Duodenal mucosa (tissue), 2 donors: Measurements from ENCODE around the gene CAMK2G.
A peak's percentile ranks its signal among the peaks of the same experiment; 100 is the strongest.
"Not testable (repeated sequence)": the region's sequence is repeated elsewhere in the genome, so short reads cannot be mapped to it uniquely, and the experiment has no call there.

ENCODE experiments used
- H3K27ac ChIP-seq: one replicate; pipeline ENCODE4 v1.7.0; 2013; ENCODE audit warnings: low read depth, low read length
- H3K27me3 ChIP-seq, 2 donors: one replicate each; pipeline ENCODE4 v1.7.0; 2013; ENCODE audit warnings: low read length in 2 of 2, control low read depth in 1 of 2; ENCODE audit not compliant: insufficient read depth in 2 of 2, control insufficient read depth in 1 of 2
- H3K36me3 ChIP-seq, 2 donors: one replicate each; pipeline ENCODE4 v1.7.0; 2013; ENCODE audit warnings: low read length in 2 of 2, control low read depth in 1 of 2; ENCODE audit not compliant: insufficient read depth in 2 of 2, control insufficient read depth in 1 of 2
- H3K4me1 ChIP-seq, 2 donors: one replicate each; pipeline ENCODE4 v1.7.0; 2013; ENCODE audit warnings: low read length in 2 of 2, control low read depth in 1 of 2; ENCODE audit not compliant: insufficient read depth in 2 of 2, control insufficient read depth in 1 of 2
- H3K4me3 ChIP-seq, 2 donors: one replicate each; pipeline ENCODE4 v1.7.0; 2013; ENCODE audit warnings: low read length in 2 of 2, low read depth in 1 of 2
- H3K9ac ChIP-seq, 2 donors: one replicate each; pipeline ENCODE4 v1.7.0; 2013; ENCODE audit warnings: low read length in 2 of 2, low read depth in 1 of 2
- H3K9me3 ChIP-seq, 2 donors: one replicate each; pipeline ENCODE4 v1.7.0; 2013; ENCODE audit warnings: low read length in 2 of 2, control low read depth in 1 of 2; ENCODE audit not compliant: control insufficient read depth in 1 of 2

Gene CAMK2G

GRCh38 chr10:73796766-73797165 is 77.6 kb downstream of the CAMK2G start:
- H3K36me3 ChIP-seq: peaks cover 68 to 95% of the 10 kb centered on the region in 2 donors
- H3K4me3 ChIP-seq: no peak overlapping the region
- H3K27me3 ChIP-seq: no peaks in the 10 kb centered on the region

GRCh38 chr10:73796035-73796434 is 78.3 kb downstream of the CAMK2G start:
- H3K9ac ChIP-seq, H3K27me3 ChIP-seq, H3K4me1 ChIP-seq, H3K4me3 ChIP-seq, H3K27ac ChIP-seq, H3K9me3 ChIP-seq: not testable (repeated sequence)
- H3K36me3 ChIP-seq: peaks cover 69 to 95% of the 10 kb centered on the region in 2 donors

More at GRCh38 chr10:73796766-73797165, 77.6 kb downstream of the CAMK2G start:
- Histone ChIP-seq H3K4me1 (no peaks in the 10 kb centered on the region), H3K9ac (no peak overlapping the region), H3K9me3 (no peaks in the 10 kb centered on the region), H3K27ac (no peak overlapping the region)

GRCh38 chr10:73795491-73795890 is 78.9 kb downstream of the CAMK2G start:
- H3K27me3 ChIP-seq, H3K4me3 ChIP-seq, H3K9me3 ChIP-seq, H3K4me1 ChIP-seq, H3K27ac ChIP-seq, H3K9ac ChIP-seq: not testable (repeated sequence)
- H3K36me3 ChIP-seq: peaks cover 66 to 96% of the 10 kb centered on the region in 2 donors

GRCh38 chr10:73793456-73793855 is 80.9 kb downstream of the CAMK2G start:
- peaks cover 68 to 95% of the 10 kb centered on the region in 2 donors for H3K36me3 ChIP-seq
- no peak overlapping the region for H3K9ac ChIP-seq
- no peaks in the 10 kb centered on the region for H3K27me3 ChIP-seq
- no peak overlapping the region for H3K4me3 ChIP-seq
- no peak overlapping the region for H3K27ac ChIP-seq
- no peaks in the 10 kb centered on the region for H3K4me1 ChIP-seq
- no peaks in the 10 kb centered on the region for H3K9me3 ChIP-seq

- no peak overlapping the region for H3K27ac ChIP-seq
- peaks cover 4 to 5% of the 10 kb centered on the region in 2 donors for H3K4me1 ChIP-seq
- H3K36me3 ChIP-seq: peaks cover 54 to 79% of the 10 kb centered on the region in 2 donors
Measured at GRCh38 chr10:73791871-73792400, 82.4 kb downstream of the CAMK2G start.

GRCh38 chr10:73790886-73791625 is 83.3 kb downstream of the CAMK2G start:
- H3K27ac ChIP-seq: no peak overlapping the region
- H3K9me3 ChIP-seq: no peaks in the 10 kb centered on the region
- H3K4me1 ChIP-seq: peaks cover 8 to 14% of the 10 kb centered on the region in 2 donors
- H3K9ac ChIP-seq: no peak overlapping the region
- H3K27me3 ChIP-seq: no peaks in the 10 kb centered on the region
- peaks cover 54 to 71% of the 10 kb centered on the region in 2 donors for H3K36me3 ChIP-seq
- no peak overlapping the region for H3K4me3 ChIP-seq

More at GRCh38 chr10:73791871-73792400, 82.4 kb downstream of the CAMK2G start:
- no peak overlapping the region for H3K9ac ChIP-seq
- H3K9me3 ChIP-seq: no peaks in the 10 kb centered on the region
- H3K4me3 ChIP-seq: no peak overlapping the region
- H3K27me3 ChIP-seq: no peaks in the 10 kb centered on the region

GRCh38 chr10:73789659-73790055 is 84.7 kb downstream of the CAMK2G start:
- Histone ChIP-seq H3K27me3 (no peaks in the 10 kb centered on the region), H3K9ac (no peak overlapping the region), H3K36me3 (peaks cover 48 to 61% of the 10 kb centered on the region in 2 donors), H3K27ac (no peak overlapping the region), H3K4me3 (no peak overlapping the region), H3K9me3 (no peaks in the 10 kb centered on the region), H3K4me1 (peaks cover 12 to 17% of the 10 kb centered on the region in 2 donors)

- H3K9me3 ChIP-seq: no peaks in the 10 kb centered on the region
- H3K36me3 ChIP-seq: peaks cover 42 to 55% of the 10 kb centered on the region in 2 donors
- H3K4me1 ChIP-seq: peaks cover 13 to 17% of the 10 kb centered on the region in 2 donors
- no peak overlapping the region for H3K4me3 ChIP-seq
- H3K27me3 ChIP-seq: no peaks in the 10 kb centered on the region
- H3K27ac ChIP-seq: no peak overlapping the region
- H3K9ac ChIP-seq: no peak overlapping the region
Measured at GRCh38 chr10:73788864-73789658, 85.3 kb downstream of the CAMK2G start.

GRCh38 chr10:73787031-73787800 is 87.1 kb downstream of the CAMK2G start:
- H3K4me3 ChIP-seq: peak overlapping the region in 1 of 2 donors; percentile 3

More at GRCh38 chr10:73787031-73787800, 87.1 kb downstream of the CAMK2G start:
- not testable (repeated sequence) for H3K9ac ChIP-seq, H3K27ac ChIP-seq, H3K9me3 ChIP-seq, H3K27me3 ChIP-seq
- H3K36me3 ChIP-seq: peaks cover 27 to 36% of the 10 kb centered on the region in 2 donors
- peaks cover 26 to 29% of the 10 kb centered on the region in 2 donors for H3K4me1 ChIP-seq
